LNCaP clone FGC (cell line): ENCODE data around the gene NRAP.

Source experiments
- DNase-seq: peaks from one replicate; pipeline ENCODE4 v3.0.0-alpha.2; 2011; ENCODE audit warnings: low read depth
- H3K4me3 ChIP-seq: 2 replicates; pipeline ENCODE4 v1.5.1; 2011; ENCODE audit warnings: mild to moderate bottlenecking, low read depth, low read length, control low read depth
- CTCF ChIP-seq: IDR thresholded peaks from 2 replicates; pipeline ENCODE4 v1.5.1; 2012; ENCODE audit warnings: mild to moderate bottlenecking; ENCODE audit not compliant: control insufficient read depth, insufficient read depth; ENCODE audit errors: extremely low read depth

NRAP gene

GRCh38 chr10:113552701-113553100 lies 111.1 kb downstream of the NRAP start, which contains the start of gene HABP2:
HABP2 (plus strand) TSS chr10:113553053; CDS start chr10:113553122, 69 bp downstream.
- H3K4me3 ChIP-seq = no peak within 1 kb of the TSS
- DNase-seq = no peak
- no peak for TF ChIP-seq CTCF

GRCh38 chr10:113552014-113552413 lies 111.8 kb downstream of the NRAP start:
- TF ChIP-seq CTCF = no peak
- DNase-seq = no peak
- H3K4me3 ChIP-seq = no peak overlapping the region

GRCh38 chr10:113550365-113550764 lies 113.5 kb downstream of the NRAP start:
- no peak for DNase-seq
- no peak for TF ChIP-seq CTCF
- H3K4me3 ChIP-seq = no peak overlapping the region

GRCh38 chr10:113549856-113550255 lies 114.0 kb downstream of the NRAP start:
- DNase-seq = no peak
- H3K4me3 ChIP-seq = no peak overlapping the region
- TF ChIP-seq CTCF = no peak

GRCh38 chr10:113547426-113547825 lies 116.4 kb downstream of the NRAP start:
- H3K4me3 ChIP-seq = no peak overlapping the region
- no peak for DNase-seq
- no peak for TF ChIP-seq CTCF

- no peak overlapping the region for H3K4me3 ChIP-seq
- no peak for DNase-seq
- no peak for TF ChIP-seq CTCF
These were observed 119.4 kb downstream of the NRAP start for GRCh38 chr10:113544392-113544791.
